BE2C (cell line): ENCODE measurements around the gene NR2F1.

ENCODE experiments used
- DNase-seq: peaks from one replicate; pipeline ENCODE4 v3.0.0-alpha.2; 2020
- H3K27me3 ChIP-seq: fragments of 250-450 bp; sonication (Bioruptor Pico); 2 replicates; pipeline ENCODE4 v1.5.1; 2020; ENCODE audit warnings: mild to moderate bottlenecking
- H3K36me3 ChIP-seq: fragments of 250-450 bp; sonication (Bioruptor Pico); 2 replicates; pipeline ENCODE4 v1.5.1; 2020; ENCODE audit warnings: mild to moderate bottlenecking
- H3K4me1 ChIP-seq: fragments of 250-450 bp; sonication (Bioruptor Pico); 2 replicates; pipeline ENCODE4 v1.5.1; 2020
- H3K4me3 ChIP-seq: 2 replicates; pipeline ENCODE4 v1.5.1; 2011; ENCODE audit warnings: low read depth, low read length
- H3K9me3 ChIP-seq: fragments of 250-450 bp; sonication (Bioruptor Pico); 2 replicates; pipeline ENCODE4 v1.5.1; 2020
- CTCF ChIP-seq: IDR thresholded peaks from 2 replicates; pipeline ENCODE4 v1.5.1; 2012; ENCODE audit warnings: mild to moderate bottlenecking, low read depth, low read length

The NR2F1 gene

DNA sequence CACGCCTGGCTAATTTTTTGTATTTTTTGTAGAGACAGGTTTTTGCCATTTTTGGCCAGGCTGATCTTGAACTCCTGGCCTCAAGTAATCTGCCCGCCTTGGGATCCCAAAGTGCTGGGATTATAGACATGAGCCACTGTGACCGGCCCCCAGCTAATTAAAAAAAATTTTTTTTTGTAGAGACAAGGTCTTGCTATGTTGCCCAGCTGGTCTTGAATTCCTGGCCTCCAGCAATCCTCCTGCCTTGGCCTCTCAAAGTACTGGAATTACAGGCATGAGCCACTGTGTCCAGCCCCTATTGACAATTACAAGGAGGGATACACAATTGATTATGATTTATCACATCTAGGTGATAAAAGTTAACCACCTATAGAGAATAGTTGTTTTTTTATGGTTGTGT, 59.5 kb downstream of the NR2F1 start:
- H3K9me3 ChIP-seq, result no peaks in the 10 kb centered on the region
- no peak for DNase-seq
- TF ChIP-seq CTCF, result no peak
- H3K36me3 ChIP-seq, result no peaks in the 10 kb centered on the region
- H3K27me3 ChIP-seq, result no peaks in the 10 kb centered on the region
- peaks cover 4% of the 10 kb centered on the region; the same call in 1 of the 2 replicates for H3K4me1 ChIP-seq
- no peak overlapping the region for H3K4me3 ChIP-seq
